Hepatocyte (in vitro differentiated cells): ENCODE results near the gene SLC9A3. TPM values are rescaled to one million over a fixed set of nuclear protein-coding genes. Genes with fewer than 3 reads are reported as not detected.

Source experiments
- DNase-seq: peaks from one replicate; pipeline ENCODE4 v3.0.0-alpha.2; 2016; ENCODE audit warnings: low spot score
- H2AFZ ChIP-seq: fragments of 200-600 bp; sonication (generic); 2 replicates; pipeline ENCODE4 v1.6.0; 2016; ENCODE audit warnings: antibody characterized with exemption, mild to moderate bottlenecking
- H3K27ac ChIP-seq: fragments of 200-600 bp; sonication (generic); 2 replicates; pipeline ENCODE4 v1.5.1; 2016; ENCODE audit warnings: mild to moderate bottlenecking
- H3K27me3 ChIP-seq: fragments of 200-600 bp; sonication (generic); 2 replicates; pipeline ENCODE4 v1.6.1; 2016
- H3K36me3 ChIP-seq: fragments of 200-600 bp; sonication (generic); replicated peaks from 2 replicates; pipeline ENCODE4 v1.5.1; 2016; ENCODE audit warnings: low read depth; ENCODE audit not compliant: insufficient read depth
- H3K4me1 ChIP-seq: fragments of 200-600 bp; sonication (generic); 2 replicates; pipeline ENCODE4 v1.5.1; 2016; ENCODE audit warnings: mild to moderate bottlenecking, moderate library complexity; ENCODE audit not compliant: insufficient read depth
- H3K4me2 ChIP-seq: fragments of 200-600 bp; sonication (generic); 2 replicates; pipeline ENCODE4 v1.6.0; 2016
- H3K4me3 ChIP-seq: fragments of 200-600 bp; sonication (generic); 2 replicates; pipeline ENCODE4 v1.5.1; 2016; ENCODE audit warnings: mild to moderate bottlenecking
- H3K79me2 ChIP-seq: fragments of 200-600 bp; sonication (generic); 2 replicates; pipeline ENCODE4 v1.6.0; 2017; ENCODE audit warnings: mild to moderate bottlenecking
- H3K9me2 ChIP-seq: fragments of 200-600 bp; sonication (generic); replicated peaks from 2 replicates; pipeline ENCODE4 v1.6.0; 2017; ENCODE audit warnings: mild to moderate bottlenecking; ENCODE audit not compliant: insufficient read depth
- H3K9me3 ChIP-seq: fragments of 200-600 bp; sonication (generic); 2 replicates; pipeline ENCODE4 v1.5.1; 2016; ENCODE audit warnings: low read depth, mild to moderate bottlenecking
- H4K20me1 ChIP-seq: fragments of 200-600 bp; sonication (generic); 2 replicates; pipeline ENCODE4 v1.6.0; 2016; ENCODE audit warnings: mild to moderate bottlenecking; ENCODE audit not compliant: insufficient read depth, poor library complexity, severe bottlenecking
- CTCF ChIP-seq: fragments of 200-600 bp; sonication (generic); IDR thresholded peaks from 2 replicates; pipeline ENCODE4 v1.5.1; 2016; ENCODE audit warnings: antibody characterized with exemption, mild to moderate bottlenecking; ENCODE audit not compliant: poor library complexity
- EZH2 ChIP-seq: fragments of 200-600 bp; sonication (generic); IDR thresholded peaks from 2 replicates; pipeline ENCODE4 v1.6.1; 2016; ENCODE audit warnings: antibody characterized with exemption, mild to moderate bottlenecking, borderline replicate concordance
- EZH2phosphoT487 ChIP-seq: fragments of 200-600 bp; sonication (generic); IDR thresholded peaks from one replicate; pipeline ENCODE4 v1.6.1; 2018; ENCODE audit warnings: antibody characterized with exemption, mild to moderate bottlenecking, low read depth, moderate library complexity; ENCODE audit not compliant: unreplicated experiment, severe bottlenecking
- WGBS: methylation state at CpG from one replicate; pipeline ENCODE4 v1.1.6; 2016; ENCODE audit warnings: low lambda C conversion rate; ENCODE audit errors: missing lambda C conversion rate; 5-methylcytosine and 5-hydroxymethylcytosine counted together
- polyA plus RNA-seq: library from polyadenylated mRNA; unstranded; fragments of >200 nt; fragmentation: Nextera tagmentation; extraction: Ambion mirVana; gene quantifications from 2 replicates; pipeline ENCODE4 v1.2.1, GENCODE V29; 2016
- total RNA-seq: library from RNA; depleted of rRNA; stranded (reverse); fragments of >200 nt; gene quantifications from 2 replicates; pipeline ENCODE4 v1.2.3, GENCODE V29; 2014

Gene SLC9A3
- total and polyA plus RNA-seq, 2 experiments from 2014 or later, result 4.8 to 7.4 TPM

DNA sequence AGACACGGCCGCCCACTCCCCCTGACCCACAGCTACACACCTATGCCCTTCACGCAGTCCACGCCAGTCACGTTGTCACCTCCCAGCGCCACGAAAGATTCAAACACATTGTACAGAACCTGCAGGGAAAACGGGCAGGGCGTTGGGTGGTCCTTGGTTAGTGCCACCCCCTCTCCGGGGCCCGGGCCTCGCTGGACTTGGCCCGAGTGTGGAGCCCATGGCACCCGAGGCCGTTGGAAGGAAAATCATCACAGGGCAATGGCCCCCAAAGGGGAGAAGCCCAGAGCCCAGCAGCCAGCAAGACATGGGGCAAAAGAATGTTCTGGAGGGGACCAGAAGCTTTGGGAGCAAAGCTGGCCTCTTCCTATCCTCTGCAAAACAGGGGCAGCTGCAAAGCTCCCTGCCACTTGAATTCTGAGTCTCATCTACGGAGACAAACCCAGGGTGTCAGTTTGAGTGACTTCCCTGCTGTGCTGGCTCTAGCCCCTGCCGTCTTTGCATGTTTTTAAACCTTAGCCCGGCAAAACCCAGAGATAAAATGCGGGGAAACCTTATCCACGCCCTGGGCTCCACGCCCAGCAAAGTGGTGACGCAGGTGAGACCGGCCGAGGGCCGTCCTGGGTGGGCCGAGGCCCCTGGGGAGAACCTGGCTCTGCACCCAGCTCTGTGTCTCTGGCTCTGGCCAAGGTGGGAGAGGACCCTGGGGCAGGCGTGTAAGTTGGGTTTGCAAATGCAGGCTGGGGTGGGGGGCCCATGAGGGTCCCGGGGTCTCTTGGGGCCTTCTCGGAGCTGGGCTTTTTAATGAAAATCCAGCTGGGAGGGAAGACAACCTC is 38.9 kb downstream of the SLC9A3 start:
- H3K27me3 ChIP-seq, result no peaks in the 10 kb centered on the region
- H3K79me2 ChIP-seq, result no peaks in the 10 kb centered on the region
- no peak overlapping the region for H3K4me3 ChIP-seq
- no peaks in the 10 kb centered on the region for H4K20me1 ChIP-seq
- no peaks in the 10 kb centered on the region for H3K4me1 ChIP-seq
- H3K4me2 ChIP-seq, result no peak overlapping the region
- no peaks in the 10 kb centered on the region for H3K9me2 ChIP-seq
- H2AFZ ChIP-seq, result no peak overlapping the region
- WGBS, result 85% methylated on average over 29 of the region's 29 CpGs
- H3K27ac ChIP-seq, result no peak overlapping the region
- TF ChIP-seq CTCF (no peak), EZH2phosphoT487 (no peak), EZH2 (no peak)
- no peaks in the 10 kb centered on the region for H3K9me3 ChIP-seq
- no peaks in the 10 kb centered on the region for H3K36me3 ChIP-seq
- DNase-seq, result no peak

GRCh38 chr5:484556-484955 is 39.7 kb downstream of the SLC9A3 start:
- Histone ChIP-seq H3K4me2 (no peak overlapping the region), H3K27ac (no peak overlapping the region), H3K79me2 (no peaks in the 10 kb centered on the region), H2AFZ (no peak overlapping the region), H4K20me1 (no peaks in the 10 kb centered on the region), H3K27me3 (no peaks in the 10 kb centered on the region), H3K36me3 (no peaks in the 10 kb centered on the region), H3K9me3 (no peaks in the 10 kb centered on the region), H3K4me3 (no peak overlapping the region), H3K9me2 (no peaks in the 10 kb centered on the region), H3K4me1 (no peaks in the 10 kb centered on the region)
- TF ChIP-seq CTCF (no peak), EZH2 (no peak), EZH2phosphoT487 (no peak)
- whole genome bisulfite sequencing, result 95% methylated on average over 24 of the region's 24 CpGs
- DNase-seq, result no peak

- no peaks in the 10 kb centered on the region for H3K9me3 ChIP-seq
- no peaks in the 10 kb centered on the region for H3K4me1 ChIP-seq
- H3K79me2 ChIP-seq, result no peaks in the 10 kb centered on the region
- no peak overlapping the region for H3K27ac ChIP-seq
- no peak for DNase-seq
- H4K20me1 ChIP-seq, result no peaks in the 10 kb centered on the region
- no peaks in the 10 kb centered on the region for H3K36me3 ChIP-seq
- H3K27me3 ChIP-seq, result no peaks in the 10 kb centered on the region
- no peak overlapping the region for H3K4me3 ChIP-seq
- no peaks in the 10 kb centered on the region for H3K9me2 ChIP-seq
- WGBS, result 95% methylated on average over 31 of the region's 34 CpGs
- no peak for TF ChIP-seq CTCF
- no peak for TF ChIP-seq EZH2
- TF ChIP-seq EZH2phosphoT487, result no peak
- no peak overlapping the region for H3K4me2 ChIP-seq
- no peak overlapping the region for H2AFZ ChIP-seq
These were observed 40.7 kb downstream of the SLC9A3 start for GRCh38 chr5:483434-484140.
